ENCODE measurements around the gene USP47.

DNA sequence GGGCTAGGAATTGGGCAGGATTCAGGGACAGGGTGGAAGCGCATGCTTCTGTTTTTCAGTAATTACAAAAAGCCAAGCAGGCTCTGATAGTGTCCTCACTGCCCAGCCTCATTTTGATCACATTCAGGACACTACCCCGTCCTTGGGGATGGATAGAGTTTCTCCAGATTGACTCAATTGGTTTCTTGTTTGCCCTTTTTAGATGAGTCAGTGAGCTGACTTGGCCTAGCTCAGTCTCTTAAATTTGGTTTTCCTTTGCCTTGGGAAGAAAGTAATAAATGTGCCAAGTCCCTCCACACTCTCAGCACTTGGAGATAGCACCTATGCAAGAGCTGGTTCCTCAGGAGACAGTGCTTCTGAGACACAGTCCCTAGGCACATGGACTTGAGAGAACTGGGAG is 141.2 kb downstream of the USP47 start:
- TF ChIP-seq, protein P1, sequence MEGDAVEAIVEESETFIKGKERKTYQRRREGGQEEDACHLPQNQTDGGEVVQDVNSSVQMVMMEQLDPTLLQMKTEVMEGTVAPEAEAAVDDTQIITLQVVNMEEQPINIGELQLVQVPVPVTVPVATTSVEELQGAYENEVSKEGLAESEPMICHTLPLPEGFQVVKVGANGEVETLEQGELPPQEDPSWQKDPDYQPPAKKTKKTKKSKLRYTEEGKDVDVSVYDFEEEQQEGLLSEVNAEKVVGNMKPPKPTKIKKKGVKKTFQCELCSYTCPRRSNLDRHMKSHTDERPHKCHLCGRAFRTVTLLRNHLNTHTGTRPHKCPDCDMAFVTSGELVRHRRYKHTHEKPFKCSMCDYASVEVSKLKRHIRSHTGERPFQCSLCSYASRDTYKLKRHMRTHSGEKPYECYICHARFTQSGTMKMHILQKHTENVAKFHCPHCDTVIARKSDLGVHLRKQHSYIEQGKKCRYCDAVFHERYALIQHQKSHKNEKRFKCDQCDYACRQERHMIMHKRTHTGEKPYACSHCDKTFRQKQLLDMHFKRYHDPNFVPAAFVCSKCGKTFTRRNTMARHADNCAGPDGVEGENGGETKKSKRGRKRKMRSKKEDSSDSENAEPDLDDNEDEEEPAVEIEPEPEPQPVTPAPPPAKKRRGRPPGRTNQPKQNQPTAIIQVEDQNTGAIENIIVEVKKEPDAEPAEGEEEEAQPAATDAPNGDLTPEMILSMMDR (IDR thresholded peaks at IDR 0.05): no peak
- TF ChIP-seq POLR2A (IDR thresholded peaks at IDR 0.05): no peak

Measured in thyroid gland (tissue), 4 donors.